SW480 (cell line): Measurements from ENCODE around the gene CHD6.
A peak's percentile ranks its signal among the peaks of the same experiment; 100 is the strongest.

Experiments used
- DNase-seq: peaks from one replicate; pipeline ENCODE4 v3.0.0-alpha.2; 2016; ENCODE audit warnings: low spot score

CHD6 gene

GRCh38 chr20:41462372-41463161 is 155.6 kb downstream of the CHD6 start:
- no peak for DNase-seq

GRCh38 chr20:41458761-41459160 is 159.4 kb downstream of the CHD6 start:
- DNase-seq = no peak

- no peak for DNase-seq
Observed at GRCh38 chr20:41457173-41457857, 160.9 kb downstream of the CHD6 start.

GRCh38 chr20:41456351-41456750 is 161.8 kb downstream of the CHD6 start:
- no peak for DNase-seq

GRCh38 chr20:41454250-41454649 is 163.9 kb downstream of the CHD6 start:
- DNase-seq = no peak

- no peak for DNase-seq
Observed at GRCh38 chr20:41453010-41453950, 164.9 kb downstream of the CHD6 start.

- DNase-seq = no peak
Observed at GRCh38 chr20:41452226-41452625, 166.0 kb downstream of the CHD6 start.

- DNase-seq = no peak
Observed at GRCh38 chr20:41447006-41447405, 171.2 kb downstream of the CHD6 start.

GRCh38 chr20:41446456-41446855 is 171.7 kb downstream of the CHD6 start:
- no peak for DNase-seq

- DNase-seq = no peak
Observed at GRCh38 chr20:41444821-41445220, 173.4 kb downstream of the CHD6 start.

- DNase-seq = no peak
Observed at GRCh38 chr20:41443691-41444090, 174.5 kb downstream of the CHD6 start.

- DNase-seq = no peak
Observed at GRCh38 chr20:41440882-41441281, 177.3 kb downstream of the CHD6 start.

GRCh38 chr20:41437836-41438235 is 180.3 kb downstream of the CHD6 start:
- no peak for DNase-seq

GRCh38 chr20:41436679-41437078 is 181.5 kb downstream of the CHD6 start:
- no peak for DNase-seq

- DNase-seq = no peak
Observed at GRCh38 chr20:41433203-41433602, 185.0 kb downstream of the CHD6 start.

GRCh38 chr20:41432746-41433145 is 185.4 kb downstream of the CHD6 start:
- no peak for DNase-seq

GRCh38 chr20:41428285-41428684 is 189.9 kb downstream of the CHD6 start:
- peak; percentile 93 for DNase-seq

- no peak for DNase-seq
Observed at GRCh38 chr20:41427833-41428232, 190.3 kb downstream of the CHD6 start.

GRCh38 chr20:41426976-41427375 is 191.2 kb downstream of the CHD6 start:
- no peak for DNase-seq

- DNase-seq = no peak
Observed at GRCh38 chr20:41426086-41426830, 191.9 kb downstream of the CHD6 start.

- peak; percentile 35 for DNase-seq
Observed at GRCh38 chr20:41425180-41425884, 192.8 kb downstream of the CHD6 start.
